ENCODE data around the gene MIA. TPM values are rescaled to one million over a fixed set of nuclear protein-coding genes. Genes with fewer than 3 reads are reported as not detected.

The MIA gene
- total RNA-seq, 1 experiment from 2014 or later = not detected

DNA sequence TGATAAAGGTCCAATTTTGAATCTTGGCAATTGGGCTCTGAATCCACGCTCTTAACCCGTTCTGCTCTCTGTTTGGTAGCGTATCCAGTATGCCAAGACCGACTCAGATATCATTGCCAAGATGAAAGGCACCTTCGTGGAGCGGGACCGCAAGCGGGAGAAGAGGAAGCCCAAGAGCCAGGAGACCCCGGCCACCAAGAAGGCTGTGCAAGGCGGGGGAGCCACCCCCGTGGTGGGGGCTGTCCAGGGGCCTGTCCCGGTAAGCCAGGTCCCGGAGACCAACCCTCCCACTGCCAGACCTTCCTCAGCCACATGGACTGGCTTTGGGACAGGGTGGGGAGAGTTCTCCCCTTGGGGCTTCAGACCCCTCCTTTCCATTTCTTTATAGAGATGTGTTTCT lies 16.0 kb upstream of the MIA start:
- no peak overlapping the region for H2BK15ac ChIP-seq (ENCODE audit: low read depth, low read length)
- H3K27me3 Mint-ChIP-seq (ENCODE audit: low read depth) = no peaks in the 10 kb centered on the region
- H3K4me2 ChIP-seq (ENCODE audit: insufficient read depth, insufficient read length, low read length) = no peak overlapping the region
- H4K20me1 ChIP-seq (ENCODE audit: control insufficient read depth, insufficient read depth, insufficient read length) = peaks cover 3% of the 10 kb centered on the region
- no peaks in the 10 kb centered on the region for H3K9me3 ChIP-seq (ENCODE audit: control insufficient read depth, low read depth, low read length)
- no peak overlapping the region for H3K4me3 Mint-ChIP-seq
- no peak overlapping the region for H3K56ac ChIP-seq (ENCODE audit: insufficient read length, low read depth, low read length)
- H3K9me3 Mint-ChIP-seq = no peaks in the 10 kb centered on the region
- H3K23me2 ChIP-seq (ENCODE audit: insufficient read length, low read depth, low read length, poor library complexity, severe bottlenecking) = no peaks in the 10 kb centered on the region
- no peak overlapping the region for H3K23ac ChIP-seq (ENCODE audit: insufficient read length, low read depth, low read length)
- H4K5ac ChIP-seq (ENCODE audit: insufficient read length, low read depth, low read length) = no peak overlapping the region
- H3K79me2 ChIP-seq (ENCODE audit: insufficient read depth, low read length) = peaks cover 21% of the 10 kb centered on the region; the same call in 1 of the 2 replicates
- H2AK5ac ChIP-seq (ENCODE audit: insufficient read length, low read length) = no peak overlapping the region
- H3K4ac ChIP-seq (ENCODE audit: low read depth, low read length) = no peak overlapping the region
- H3K27ac ChIP-seq (ENCODE audit: insufficient read length, low read depth, low read length) = no peak overlapping the region
- no CpG with 5 or more reads among the region's 13 CpGs for WGBS (ENCODE audit: extremely low coverage, insufficient read length, low lambda C conversion rate)
- no peak overlapping the region for H2AFZ ChIP-seq (ENCODE audit: low read length)
- H4K8ac ChIP-seq (replicated peaks; ENCODE audit: insufficient read length, low read depth, low read length) = no peak overlapping the region
- no peak overlapping the region for H3K14ac ChIP-seq (ENCODE audit: insufficient read depth, low read length)
- H3T11ph ChIP-seq (ENCODE audit: low read length) = no peak overlapping the region
- H3K18ac ChIP-seq (ENCODE audit: insufficient read length, low read depth, low read length) = no peak overlapping the region
- TF ChIP-seq, protein P1, sequence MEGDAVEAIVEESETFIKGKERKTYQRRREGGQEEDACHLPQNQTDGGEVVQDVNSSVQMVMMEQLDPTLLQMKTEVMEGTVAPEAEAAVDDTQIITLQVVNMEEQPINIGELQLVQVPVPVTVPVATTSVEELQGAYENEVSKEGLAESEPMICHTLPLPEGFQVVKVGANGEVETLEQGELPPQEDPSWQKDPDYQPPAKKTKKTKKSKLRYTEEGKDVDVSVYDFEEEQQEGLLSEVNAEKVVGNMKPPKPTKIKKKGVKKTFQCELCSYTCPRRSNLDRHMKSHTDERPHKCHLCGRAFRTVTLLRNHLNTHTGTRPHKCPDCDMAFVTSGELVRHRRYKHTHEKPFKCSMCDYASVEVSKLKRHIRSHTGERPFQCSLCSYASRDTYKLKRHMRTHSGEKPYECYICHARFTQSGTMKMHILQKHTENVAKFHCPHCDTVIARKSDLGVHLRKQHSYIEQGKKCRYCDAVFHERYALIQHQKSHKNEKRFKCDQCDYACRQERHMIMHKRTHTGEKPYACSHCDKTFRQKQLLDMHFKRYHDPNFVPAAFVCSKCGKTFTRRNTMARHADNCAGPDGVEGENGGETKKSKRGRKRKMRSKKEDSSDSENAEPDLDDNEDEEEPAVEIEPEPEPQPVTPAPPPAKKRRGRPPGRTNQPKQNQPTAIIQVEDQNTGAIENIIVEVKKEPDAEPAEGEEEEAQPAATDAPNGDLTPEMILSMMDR (conservative IDR thresholded peaks at IDR 0.05) = no peak
- no peak for DNase-seq
- no peaks in the 10 kb centered on the region for H3K4me1 ChIP-seq (ENCODE audit: insufficient read depth, low read length)
- no peaks in the 10 kb centered on the region; the same call in 1 of the 2 replicates for H3K27me3 ChIP-seq (ENCODE audit: insufficient read depth, low read length)
- H3K4me1 Mint-ChIP-seq = peaks cover 11 to 12% of the 10 kb centered on the region in 2 experiments
- H2BK5ac ChIP-seq (ENCODE audit: insufficient read length, low read length) = no peak overlapping the region
- peaks cover 17% of the 10 kb centered on the region for H3K79me1 ChIP-seq (ENCODE audit: insufficient read depth, low read depth, low read length, poor library complexity, severe bottlenecking)
- H4K91ac ChIP-seq (ENCODE audit: insufficient read length, low read depth, low read length) = no peak overlapping the region
- peaks cover 75 to 96% (median 91%) of the 10 kb centered on the region in 3 experiments for H3K36me3 Mint-ChIP-seq (ENCODE audit: insufficient read depth in 1 of 3, low read depth in 3 of 3)
- no peak overlapping the region for H2BK12ac ChIP-seq (ENCODE audit: insufficient read length, low read depth, low read length)
- no peak overlapping the region for H2BK20ac ChIP-seq (ENCODE audit: low read depth, low read length, poor library complexity, severe bottlenecking)
- H3K9ac ChIP-seq (ENCODE audit: extremely low read depth, insufficient read length, low read length) = no peak overlapping the region
- no peak overlapping the region; a peak in 1 of 7 replicates for H3K27ac Mint-ChIP-seq
- no peak overlapping the region for H2BK120ac ChIP-seq (ENCODE audit: low read depth, low read length, poor library complexity, severe bottlenecking)
